ENCODE results near the gene RRH.
"Not testable (repeated sequence)": the region's sequence is repeated elsewhere in the genome, so short reads cannot be mapped to it uniquely, and the experiment has no call there.

RRH gene, protein sequence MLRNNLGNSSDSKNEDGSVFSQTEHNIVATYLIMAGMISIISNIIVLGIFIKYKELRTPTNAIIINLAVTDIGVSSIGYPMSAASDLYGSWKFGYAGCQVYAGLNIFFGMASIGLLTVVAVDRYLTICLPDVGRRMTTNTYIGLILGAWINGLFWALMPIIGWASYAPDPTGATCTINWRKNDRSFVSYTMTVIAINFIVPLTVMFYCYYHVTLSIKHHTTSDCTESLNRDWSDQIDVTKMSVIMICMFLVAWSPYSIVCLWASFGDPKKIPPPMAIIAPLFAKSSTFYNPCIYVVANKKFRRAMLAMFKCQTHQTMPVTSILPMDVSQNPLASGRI

DNA sequence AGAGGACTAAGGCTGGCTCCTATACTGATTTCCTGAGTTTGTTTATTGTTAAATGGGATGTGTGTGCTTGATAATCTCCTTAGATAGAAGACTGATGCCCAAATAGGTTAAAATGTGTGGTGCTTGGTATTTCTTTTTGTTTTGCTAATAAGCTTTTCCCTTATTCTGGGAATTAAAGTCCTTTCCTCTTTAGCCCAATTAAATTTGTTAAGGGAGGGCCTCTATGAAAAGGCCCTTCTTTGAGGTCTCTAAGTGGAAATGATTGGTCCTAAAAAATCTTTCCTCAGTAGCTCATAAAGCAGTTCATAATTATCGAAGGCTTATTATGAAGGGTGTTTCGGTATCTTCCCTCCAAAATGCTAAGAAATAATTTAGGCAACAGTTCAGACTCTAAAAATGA lies at the start of gene RRH:
RRH (plus strand) TSS at position 301 of the 400 bp plus-strand sequence; CDS start at position 357, 56 bp downstream.
- Mint-ChIP-seq H3K4me1 (no peaks in the 10 kb centered on the region), H3K27me3 (no peaks in the 10 kb centered on the region), H3K27ac (no peak within 1 kb of the TSS), H3K9me3 (no peaks in the 10 kb centered on the region), H3K36me3 (peaks cover 14% of the 10 kb centered on the region), H3K4me3 (no peak within 1 kb of the TSS)
- CTCF ChIA-PET, result interaction anchor here (0.9 to 1.8 kb wide), 6 partner anchors 11 to 414 kb away, joined by 3 to 5 read pairs (median 3); no protein-coding TSS in a partner anchor
- no peak for DNase-seq

DNA sequence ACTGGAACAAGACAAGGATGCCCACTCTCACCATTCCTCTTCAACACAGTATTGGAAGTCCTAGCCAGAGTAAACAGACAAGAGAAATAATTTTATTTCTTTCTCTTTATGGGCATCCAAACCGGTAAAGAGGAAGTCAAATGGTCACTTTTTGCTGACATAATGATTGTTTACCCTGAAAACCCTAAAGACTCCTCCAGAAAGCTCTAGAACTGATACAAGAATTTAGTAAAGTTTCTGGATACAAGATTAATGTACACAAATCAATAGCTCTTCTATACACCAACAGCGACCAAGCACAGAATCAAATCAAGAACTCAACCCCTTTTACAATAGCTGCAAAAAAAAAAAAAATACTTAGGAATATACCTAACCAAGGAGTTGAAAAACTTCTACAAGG lies 45.7 kb upstream of the RRH start:
- H3K9me3 Mint-ChIP-seq, H3K4me1 Mint-ChIP-seq: not testable (repeated sequence)

DNA sequence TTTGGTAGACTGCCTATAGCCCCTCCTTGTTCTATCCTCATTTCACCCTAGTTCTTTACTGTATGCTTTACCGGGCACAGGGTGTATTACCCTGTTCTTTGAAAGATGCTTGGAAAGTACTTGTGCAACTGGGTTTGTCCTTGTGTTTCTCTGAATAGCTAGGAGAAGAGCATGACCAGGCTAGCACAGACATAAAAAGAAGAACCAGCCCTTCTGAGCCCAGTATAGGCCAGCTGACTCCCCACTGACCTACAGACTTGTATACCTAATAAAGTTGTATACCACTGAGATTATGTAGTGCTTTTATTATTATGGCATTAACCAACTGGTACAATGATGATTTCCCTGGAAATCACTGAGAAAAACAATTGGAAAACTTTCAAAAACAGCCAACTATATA lies 40.9 kb upstream of the RRH start:
- Mint-ChIP-seq H3K36me3 (no peaks in the 10 kb centered on the region), H3K27ac (no peak overlapping the region), H3K4me1 (no peaks in the 10 kb centered on the region), H3K4me3 (no peak overlapping the region), H3K9me3 (no peaks in the 10 kb centered on the region), H3K27me3 (peaks cover 15% of the 10 kb centered on the region)
- CTCF ChIA-PET, result no interaction called here
- DNase-seq, result no peak

More for the DNA sequence above, 45.7 kb upstream of the RRH start:
- H3K4me3 Mint-ChIP-seq, H3K27me3 Mint-ChIP-seq, H3K36me3 Mint-ChIP-seq, H3K27ac Mint-ChIP-seq, CTCF ChIA-PET, DNase-seq: not testable (repeated sequence)

DNA sequence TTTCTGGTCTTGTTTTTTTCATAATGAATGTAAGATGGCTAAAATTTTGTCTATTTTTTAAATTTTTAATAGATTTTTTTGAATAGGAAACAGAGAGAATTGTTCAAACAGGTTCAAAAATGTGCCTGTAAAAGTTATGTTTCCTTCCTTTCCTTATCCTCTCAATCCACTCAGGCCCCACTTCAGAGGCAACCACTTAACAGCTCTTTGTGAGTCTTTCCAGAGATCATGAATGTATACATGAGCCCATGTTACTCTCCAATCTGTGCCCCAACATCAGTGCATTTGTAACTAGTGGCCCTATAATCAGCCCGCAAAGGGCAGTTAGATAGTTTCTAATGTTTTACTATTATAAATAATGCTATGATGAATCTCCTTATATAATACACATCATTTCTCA lies 40.0 kb upstream of the RRH start:
- no peaks in the 10 kb centered on the region for H3K4me1 Mint-ChIP-seq
- H3K27ac Mint-ChIP-seq, result no peak overlapping the region
- peaks cover 16% of the 10 kb centered on the region for H3K27me3 Mint-ChIP-seq
- DNase-seq, result no peak
- no peak overlapping the region for H3K4me3 Mint-ChIP-seq
- H3K36me3 Mint-ChIP-seq, result no peaks in the 10 kb centered on the region
- H3K9me3 Mint-ChIP-seq, result no peaks in the 10 kb centered on the region
- CTCF ChIA-PET, result no interaction called here

DNA sequence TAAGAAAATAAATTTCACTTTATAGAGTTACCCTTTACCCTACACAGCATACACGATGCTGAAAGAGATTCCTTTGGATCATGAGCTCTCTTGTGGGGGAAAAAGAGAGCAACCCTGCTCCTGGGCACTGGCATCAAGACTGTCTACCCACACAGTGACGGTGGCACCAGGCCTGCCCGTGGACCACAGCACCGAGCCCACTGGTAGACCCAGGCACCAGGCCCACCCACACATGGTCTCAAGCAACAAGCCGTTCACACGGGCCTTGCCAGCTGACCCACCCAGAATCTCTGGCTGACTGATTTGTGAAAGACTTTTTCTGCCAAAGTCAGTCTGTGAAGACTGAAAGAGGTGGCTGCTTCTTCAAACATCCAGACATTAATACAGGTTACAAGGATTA lies 32.7 kb upstream of the RRH start:
- peaks cover 16% of the 10 kb centered on the region for H3K9me3 Mint-ChIP-seq

DNA sequence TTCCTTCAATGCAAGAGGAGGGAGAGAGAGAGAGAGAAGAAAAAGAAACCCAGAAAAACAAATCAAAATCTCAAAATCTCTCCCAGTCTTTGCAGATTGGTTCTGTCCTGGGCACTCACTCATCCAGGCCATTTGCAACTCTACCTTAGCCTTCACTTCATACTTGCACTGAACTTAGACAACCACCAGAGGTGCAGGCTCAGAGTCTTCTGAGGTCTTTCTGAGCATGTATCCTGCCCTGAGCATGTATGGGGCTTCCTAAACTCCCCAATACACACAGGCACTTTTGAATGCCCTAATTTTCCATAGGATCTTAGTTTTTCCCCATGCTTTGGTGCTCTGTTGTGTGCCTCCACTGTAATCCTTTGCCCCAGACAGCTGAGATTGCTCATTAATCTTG lies 28.9 kb upstream of the RRH start:
- CTCF ChIA-PET, result interaction anchor here (0.6 kb wide), 1 partner anchor 11 kb away, joined by 4 read pairs; no protein-coding TSS in a partner anchor

More for the DNA sequence above, 32.7 kb upstream of the RRH start:
- Mint-ChIP-seq H3K4me1 (no peaks in the 10 kb centered on the region), H3K27me3 (peaks cover 31% of the 10 kb centered on the region), H3K27ac (no peak overlapping the region), H3K36me3 (peaks cover 5% of the 10 kb centered on the region), H3K4me3 (no peak overlapping the region)
- CTCF ChIA-PET, result interaction anchor here (1.1 to 1.2 kb wide), 2 partner anchors 9 to 10 kb away, joined by 3 to 4 read pairs; no protein-coding TSS in a partner anchor
- no peak for DNase-seq

DNA sequence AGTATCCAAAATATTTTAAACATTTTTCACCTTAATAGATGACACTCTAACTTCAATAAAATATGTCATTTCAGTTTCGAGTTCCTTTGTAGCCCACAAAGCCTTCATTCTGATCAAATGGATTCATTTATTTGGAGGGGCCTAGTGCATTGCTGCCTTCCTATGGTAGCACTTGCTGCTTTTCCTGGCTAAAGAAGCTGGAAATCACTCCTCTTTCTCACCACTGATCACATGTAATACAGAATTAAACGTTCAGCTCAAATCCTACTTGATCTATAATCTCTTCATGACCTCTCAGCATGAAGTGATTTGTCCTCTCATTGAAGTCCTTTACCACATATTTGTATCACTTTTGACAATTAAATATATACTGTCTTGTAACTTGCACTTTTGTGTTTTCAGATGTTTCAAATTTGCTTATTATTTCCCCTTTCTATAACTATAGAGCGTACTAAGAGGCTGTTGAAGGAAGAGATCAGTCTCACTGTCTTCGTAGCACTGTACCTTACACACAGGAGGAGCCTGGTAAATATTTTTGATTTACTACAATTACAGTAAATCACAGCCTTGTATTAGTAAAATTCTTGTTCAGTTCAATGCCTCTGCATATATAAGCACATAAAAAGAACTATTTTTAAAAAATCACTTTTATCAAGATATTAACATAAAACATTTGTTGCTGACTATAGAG lies 26.5 kb upstream of the RRH start:
- Mint-ChIP-seq H3K4me3 (no peak overlapping the region), H3K27me3 (peaks cover 19% of the 10 kb centered on the region), H3K4me1 (no peaks in the 10 kb centered on the region), H3K36me3 (peaks cover 1% of the 10 kb centered on the region), H3K27ac (no peak overlapping the region), H3K9me3 (peaks cover 3% of the 10 kb centered on the region)
- CTCF ChIA-PET, result interaction anchor here (1.1 kb wide), 1 partner anchor 374 kb away, joined by 4 read pairs; no protein-coding TSS in a partner anchor
- DNase-seq, result no peak

More for the DNA sequence above, 28.9 kb upstream of the RRH start:
- Mint-ChIP-seq H3K36me3 (peaks cover 5% of the 10 kb centered on the region), H3K4me1 (no peaks in the 10 kb centered on the region), H3K4me3 (no peak overlapping the region), H3K27ac (no peak overlapping the region), H3K9me3 (peaks cover 16% of the 10 kb centered on the region), H3K27me3 (peaks cover 20% of the 10 kb centered on the region)
- DNase-seq, result no peak

DNA sequence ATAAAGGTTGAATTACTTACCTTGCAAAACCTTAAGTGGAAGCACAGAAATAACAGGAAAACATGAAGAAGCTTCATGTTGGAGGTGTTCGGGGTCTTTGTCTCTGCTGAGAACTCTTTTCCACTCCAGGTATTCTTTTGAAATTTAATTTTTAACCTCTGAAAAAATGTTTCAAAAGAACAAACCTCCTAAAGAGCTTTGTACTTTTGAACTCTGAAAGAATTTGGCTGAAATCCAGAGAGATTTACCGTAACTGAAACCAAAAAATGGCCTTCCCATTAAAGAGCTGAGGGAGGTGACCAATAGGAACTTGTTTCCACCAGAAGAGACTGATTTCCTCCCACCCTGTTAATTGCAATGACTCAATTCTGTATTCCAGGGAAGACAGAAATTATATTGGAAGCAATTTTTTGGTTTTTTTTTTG lies 25.9 kb upstream of the RRH start, which contains the start of gene CFI:
CFI (minus strand) TSS at position 105 of the 425 bp plus-strand sequence; CDS start at position 77, 28 bp downstream.
- no peaks in the 10 kb centered on the region for H3K4me1 Mint-ChIP-seq
- H3K36me3 Mint-ChIP-seq, result no peaks in the 10 kb centered on the region
- DNase-seq, result no peak
- CTCF ChIA-PET, result interaction anchor here (0.7 to 1.1 kb wide), 2 partner anchors 371 to 375 kb away, joined by 3 to 4 read pairs; no protein-coding TSS in a partner anchor
- peaks cover 15% of the 10 kb centered on the region for H3K27me3 Mint-ChIP-seq
- H3K4me3 Mint-ChIP-seq, result no peak within 1 kb of the TSS
- peaks cover 3% of the 10 kb centered on the region for H3K9me3 Mint-ChIP-seq
- H3K27ac Mint-ChIP-seq, result no peak within 1 kb of the TSS

DNA sequence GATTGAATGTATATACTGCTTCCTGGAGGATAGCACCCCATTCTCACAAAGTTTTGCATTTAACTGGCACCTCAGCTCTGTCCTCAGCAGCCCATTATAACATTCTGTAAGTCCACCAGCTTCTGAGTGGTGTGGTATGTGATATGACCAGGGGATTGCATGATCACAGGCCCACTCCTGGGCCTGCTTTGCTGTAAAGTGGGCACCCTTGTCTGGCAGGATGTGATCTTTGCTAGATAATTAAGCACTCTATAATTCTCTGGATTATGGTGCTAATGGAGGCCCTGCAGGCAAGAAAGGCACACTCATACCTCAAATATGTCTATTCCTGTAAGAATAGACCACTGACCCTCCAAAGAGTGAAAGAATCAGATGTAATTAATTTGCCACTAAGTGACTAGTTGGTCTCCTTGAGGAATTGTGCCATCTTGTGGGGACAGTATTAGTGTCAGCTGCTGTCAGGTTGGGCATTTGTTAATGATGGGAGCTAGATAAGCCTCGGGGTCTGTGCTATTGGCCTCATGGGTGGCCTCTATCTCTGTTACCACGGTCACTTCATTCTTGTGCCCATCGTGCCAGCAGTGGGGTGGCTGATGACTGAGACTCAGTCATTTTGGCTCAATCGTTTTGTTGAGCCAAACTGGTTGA lies 23.7 kb upstream of the RRH start:
- Mint-ChIP-seq H3K27me3 (peaks cover 10% of the 10 kb centered on the region), H3K4me3 (no peak overlapping the region), H3K4me1 (no peaks in the 10 kb centered on the region), H3K27ac (no peak overlapping the region), H3K36me3 (no peaks in the 10 kb centered on the region), H3K9me3 (no peaks in the 10 kb centered on the region)
- CTCF ChIA-PET, result interaction anchor here (0.6 to 2.3 kb wide), 10 partner anchors 8 to 378 kb away, joined by 3 to 7 read pairs (median 4); partner anchors contain the start of gene SEC24B
- no peak for DNase-seq

DNA sequence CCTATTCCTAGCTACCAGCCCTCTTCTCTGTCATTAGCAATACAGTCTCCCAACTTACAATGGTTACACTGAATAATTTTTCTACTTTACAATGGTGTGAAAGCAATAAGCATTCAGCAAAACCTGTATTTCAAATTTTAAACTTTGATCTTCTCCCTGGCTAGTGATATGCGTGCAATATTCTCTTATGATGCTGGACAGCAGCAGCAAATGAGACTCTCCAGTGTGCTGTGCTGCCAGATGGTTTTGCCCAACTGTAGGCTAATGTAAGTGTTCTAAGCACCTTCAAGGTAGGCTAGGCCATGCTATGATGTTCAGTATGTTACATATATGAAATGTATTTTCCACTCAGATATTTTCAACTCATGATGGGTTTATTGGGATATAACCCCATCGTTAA lies 18.1 kb upstream of the RRH start:
- DNase-seq, result no peak
- CTCF ChIA-PET, result interaction anchor here (0.7 kb wide), 1 partner anchor 10 kb away, joined by 4 read pairs; no protein-coding TSS in a partner anchor
- Mint-ChIP-seq H3K4me3 (no peak overlapping the region), H3K4me1 (peaks cover 18% of the 10 kb centered on the region), H3K9me3 (no peaks in the 10 kb centered on the region), H3K27me3 (no peaks in the 10 kb centered on the region), H3K27ac (no peak overlapping the region), H3K36me3 (peaks cover 4% of the 10 kb centered on the region)

DNA sequence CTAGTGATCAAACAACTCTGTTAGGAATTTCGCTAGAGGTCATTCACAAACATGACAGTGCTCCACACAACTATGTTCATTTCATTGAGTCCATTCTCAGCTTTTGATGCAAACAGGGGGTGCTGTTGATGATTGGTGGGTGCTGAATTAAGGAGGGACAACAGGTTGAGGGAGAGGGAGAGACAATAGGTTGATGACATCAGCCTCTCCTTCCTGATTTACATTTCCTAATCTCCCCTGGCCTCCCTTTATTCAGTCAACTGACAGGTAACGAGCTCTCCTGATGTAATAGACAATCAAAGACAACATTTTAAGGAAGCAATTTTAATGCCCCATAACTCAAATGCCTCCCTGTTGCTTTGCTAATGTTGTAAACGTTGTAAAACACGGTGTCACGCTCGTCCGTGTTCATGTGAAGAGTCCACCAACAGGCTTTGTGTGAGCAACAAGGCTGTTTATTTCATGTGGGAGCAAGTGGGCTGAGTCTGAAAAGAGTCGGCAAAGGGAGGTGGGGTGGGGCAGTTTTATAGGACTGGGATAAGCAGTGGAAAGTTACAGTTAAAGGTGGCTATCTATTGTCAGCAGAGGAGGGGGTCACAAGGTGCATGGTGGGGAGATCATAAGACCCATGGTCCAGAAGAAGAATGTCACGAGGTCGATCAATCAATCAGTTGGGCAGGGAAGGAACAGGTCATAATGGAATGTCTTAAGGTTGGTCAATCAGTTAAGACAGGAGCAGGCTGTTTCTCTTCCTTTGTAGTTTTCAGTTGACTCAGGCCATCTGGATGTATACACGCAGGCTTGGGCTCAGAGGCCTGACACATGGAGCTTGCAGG lies 17.0 kb upstream of the RRH start:
- Mint-ChIP-seq H3K27me3 (no peaks in the 10 kb centered on the region), H3K27ac (no peak overlapping the region), H3K36me3 (peaks cover 6% of the 10 kb centered on the region), H3K9me3 (no peaks in the 10 kb centered on the region), H3K4me3 (no peak overlapping the region), H3K4me1 (peaks cover 24% of the 10 kb centered on the region)
- no peak for DNase-seq
- CTCF ChIA-PET, result interaction anchor here (0.7 kb wide), 1 partner anchor 11 kb away, joined by 4 read pairs; no protein-coding TSS in a partner anchor

DNA sequence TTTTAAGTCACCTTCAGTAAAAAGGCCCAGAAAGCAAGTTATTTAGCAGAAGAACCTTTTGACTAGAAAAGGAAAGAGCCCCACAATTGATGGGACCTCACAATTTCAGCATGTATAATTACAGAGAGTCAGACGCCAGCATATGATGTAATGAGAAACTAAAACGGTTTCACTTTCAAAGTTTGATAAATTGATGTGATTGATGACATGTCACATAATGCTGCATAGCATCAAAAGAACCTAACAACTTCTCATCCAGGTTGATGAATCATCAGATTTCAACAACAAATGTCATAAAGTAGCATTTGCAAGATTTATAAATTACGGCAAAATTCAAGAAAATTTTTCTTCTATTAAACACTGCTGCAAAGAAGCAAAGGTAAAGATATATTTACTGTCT lies 16.1 kb upstream of the RRH start:
- Mint-ChIP-seq H3K9me3 (no peaks in the 10 kb centered on the region), H3K27ac (no peak overlapping the region), H3K27me3 (no peaks in the 10 kb centered on the region), H3K4me3 (no peak overlapping the region), H3K36me3 (peaks cover 11% of the 10 kb centered on the region), H3K4me1 (peaks cover 34% of the 10 kb centered on the region)
- DNase-seq, result no peak
- CTCF ChIA-PET, result no interaction called here
